BJ (cell line): ENCODE data around the gene TNFRSF8. TPM values are rescaled to one million over a fixed set of nuclear protein-coding genes. Genes with fewer than 3 reads are reported as not detected.

Experiments used
- CTCF ChIA-PET: fragments of 350-600 bp; formaldehyde crosslinking; extraction: SDS; loops from one replicate; lab custom pipeline; 2021; ENCODE audit warnings: antibody characterized with exemption, inconsistent platforms; lab: Yijun Ruan, JAX
- POLR2A ChIA-PET: fragments of 300-600 bp; sonication (Branson Sonifier 250); formaldehyde crosslinking; extraction: SDS; loops from one replicate; lab custom pipeline; 2021; ENCODE audit warnings: antibody characterized with exemption; lab: Charles Lee
- DNase-seq: peaks from one replicate; pipeline ENCODE4 v3.0.0-alpha.2; 2011; ENCODE audit warnings: low read depth
- H3K27me3 ChIP-seq: 2 replicates; pipeline ENCODE4 v1.6.0; 2011; ENCODE audit warnings: low read length; ENCODE audit not compliant: control insufficient read depth, insufficient read depth
- H3K36me3 ChIP-seq: 2 replicates; pipeline ENCODE4 v1.5.1; 2011; ENCODE audit warnings: low read length; ENCODE audit not compliant: control insufficient read depth, insufficient read depth
- H3K4me3 ChIP-seq: 2 replicates; pipeline ENCODE4 v1.5.1; 2011; ENCODE audit warnings: low read depth, mild to moderate bottlenecking, control low read depth, low read length
- CTCF ChIP-seq: IDR thresholded peaks from 2 replicates; pipeline ENCODE4 v1.5.1; 2011; ENCODE audit warnings: low read depth, mild to moderate bottlenecking, control low read depth, inconsistent platforms, low read length, moderate library complexity; ENCODE audit not compliant: insufficient read depth
- polyA minus RNA-seq: library from RNA; depleted of rRNA, polyadenylated mRNA; stranded (reverse); fragments of >200 nt; gene quantifications from 2 replicates; pipeline ENCODE4 v1.2.3, GENCODE V29; 2011; rRNA and poly(A)+ RNA removed
- polyA plus RNA-seq: library from polyadenylated mRNA; depleted of rRNA; stranded (reverse); fragments of >200 nt; gene quantifications from 2 replicates; pipeline ENCODE4 v1.2.3, GENCODE V29; 2011; rRNA removed

Gene TNFRSF8
- polyA plus RNA-seq (not detected in 2 replicates), polyA minus RNA-seq (not detected in 2 replicates)

- CTCF ChIA-PET: interaction anchor here (0.8 kb wide), 1 partner anchor 16 kb away, joined by 4 read pairs; no protein-coding TSS in a partner anchor
- H3K36me3 ChIP-seq: no peaks in the 10 kb centered on the region
- no peak for DNase-seq
- H3K27me3 ChIP-seq: peaks cover 34% of the 10 kb centered on the region
- no peak for TF ChIP-seq CTCF
- POLR2A ChIA-PET: no interaction called here
- no peak within 1 kb of the TSS for H3K4me3 ChIP-seq
These were observed at the start of gene TNFRSF8 for GRCh38 chr1:12063141-12064072. TSS of gene TNFRSF8 (plus strand) at chr1:12063303. CDS start at chr1:12063599, 296 bp downstream.

DNA sequence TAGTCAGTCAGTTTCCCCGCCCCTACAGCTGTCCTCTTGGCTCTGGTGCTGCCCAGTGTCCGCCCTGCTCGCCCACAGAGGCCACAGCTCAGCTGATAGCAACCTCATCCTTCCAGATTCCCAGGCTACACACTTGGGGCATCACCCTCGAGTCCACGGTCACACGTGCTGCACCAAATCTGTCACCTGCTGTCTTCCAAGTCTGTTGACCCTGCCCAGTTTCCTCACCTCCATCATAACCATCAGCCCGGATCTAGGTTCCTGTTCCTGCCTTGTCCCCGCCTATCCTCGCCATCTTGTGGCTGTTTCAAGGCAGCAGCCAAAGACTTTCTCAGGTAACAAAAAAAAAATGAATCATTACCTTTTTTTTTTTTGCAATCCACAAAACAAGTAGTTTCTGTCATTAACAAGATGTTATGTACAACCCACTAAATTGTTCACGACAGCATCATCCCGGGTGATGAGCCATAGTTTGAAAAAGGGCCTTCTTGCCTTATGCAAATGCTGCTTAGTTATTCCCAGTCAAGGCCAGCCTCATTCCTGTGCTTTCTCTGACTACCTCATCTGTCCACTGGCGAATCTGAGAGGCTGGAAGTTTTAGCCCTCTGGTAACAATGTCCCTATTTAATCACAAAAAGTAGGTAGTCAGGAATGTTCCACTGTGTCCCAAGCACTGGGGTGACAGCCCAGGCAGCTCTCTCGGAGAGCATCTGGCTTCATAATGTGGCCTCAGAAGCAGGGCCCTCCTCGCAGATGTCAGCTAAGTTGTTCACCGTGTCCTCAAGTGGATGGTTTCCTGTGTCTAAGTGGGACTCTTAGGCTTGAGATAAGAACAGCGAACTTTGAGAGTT, 48.7 kb upstream of the TNFRSF8 start:
- Histone ChIP-seq H3K27me3 (no peaks in the 10 kb centered on the region), H3K36me3 (peaks cover 17% of the 10 kb centered on the region), H3K4me3 (no peak overlapping the region)
- ChIA-PET POLR2A (no interaction called here), CTCF (interaction anchor here (1.2 to 1.3 kb wide), 2 partner anchors 9 to 17 kb away, joined by 4 read pairs; no protein-coding TSS in a partner anchor)
- no peak for DNase-seq
- peak; percentile 32 for TF ChIP-seq CTCF

GRCh38 chr1:12015001-12015491, 48.1 kb upstream of the TNFRSF8 start:
- peak; percentile 33 for DNase-seq
- ChIA-PET CTCF (interaction anchor here (1.3 kb wide), 1 partner anchor 10 kb away, joined by 4 read pairs; no protein-coding TSS in a partner anchor), POLR2A (no interaction called here)

DNA sequence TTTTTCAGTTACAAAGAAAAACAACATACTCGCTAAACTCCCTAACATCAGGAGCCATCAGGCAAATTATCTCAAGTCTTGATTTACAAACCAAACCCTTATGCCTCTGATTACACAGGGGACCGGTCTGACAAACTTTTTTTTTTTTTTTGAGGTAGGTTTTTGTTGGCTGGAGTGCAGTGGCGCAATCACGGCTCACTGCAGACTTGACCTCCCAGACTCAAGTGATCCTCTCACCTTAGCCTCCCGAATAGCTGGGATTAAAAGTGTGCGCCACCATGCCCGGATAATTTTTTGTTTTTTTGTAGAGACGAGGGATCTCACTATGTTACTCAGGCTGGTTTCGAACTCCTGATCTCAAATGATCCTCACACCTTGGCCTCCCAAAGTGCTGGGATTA, 47.6 kb upstream of the TNFRSF8 start:
- Histone ChIP-seq H3K36me3 (peaks cover 12% of the 10 kb centered on the region), H3K27me3 (no peaks in the 10 kb centered on the region), H3K4me3 (no peak overlapping the region)
- ChIA-PET CTCF (no interaction called here), POLR2A (no interaction called here)
- TF ChIP-seq CTCF: no peak
- no peak for DNase-seq

More at GRCh38 chr1:12015001-12015491, 48.1 kb upstream of the TNFRSF8 start:
- Histone ChIP-seq H3K4me3 (no peak overlapping the region), H3K27me3 (no peaks in the 10 kb centered on the region), H3K36me3 (peaks cover 13% of the 10 kb centered on the region)
- TF ChIP-seq CTCF: no peak
